SKM-1 treated with dmso at 0.1 percent for 144 hours (cell line): ENCODE results near the gene ARHGAP40.
A peak's percentile ranks its signal among the peaks of the same experiment; 100 is the strongest.

Source experiments
- DNase-seq: peaks from one replicate; lab custom pipeline; 2025; ENCODE audit not compliant: unreplicated experiment; lab: John Stamatoyannopoulos, UW

Gene ARHGAP40

GRCh38 chr20:38649275-38649891 lies 47.8 kb downstream of the ARHGAP40 start:
- DNase-seq = peak; percentile 15

GRCh38 chr20:38650010-38650409 lies 48.4 kb downstream of the ARHGAP40 start:
- DNase-seq = no peak

- DNase-seq = no peak
Observed at GRCh38 chr20:38651154-38651553, 49.5 kb downstream of the ARHGAP40 start.

- DNase-seq = no peak
Observed at GRCh38 chr20:38651562-38651961, 50.0 kb downstream of the ARHGAP40 start.

- DNase-seq = no peak
Observed at GRCh38 chr20:38652995-38653394, 51.4 kb downstream of the ARHGAP40 start.

GRCh38 chr20:38657390-38657789 lies 55.8 kb downstream of the ARHGAP40 start:
- no peak for DNase-seq

- no peak for DNase-seq
Observed at GRCh38 chr20:38658879-38659596, 57.4 kb downstream of the ARHGAP40 start.

GRCh38 chr20:38659597-38659880 lies 57.9 kb downstream of the ARHGAP40 start:
- DNase-seq = no peak

GRCh38 chr20:38660429-38660828 lies 58.8 kb downstream of the ARHGAP40 start:
- no peak for DNase-seq

GRCh38 chr20:38663660-38664059 lies 62.1 kb downstream of the ARHGAP40 start:
- no peak for DNase-seq

- DNase-seq = no peak
Observed at GRCh38 chr20:38664284-38664683, 62.7 kb downstream of the ARHGAP40 start.

GRCh38 chr20:38665094-38665493 lies 63.5 kb downstream of the ARHGAP40 start:
- no peak for DNase-seq

GRCh38 chr20:38665506-38666285 lies 64.1 kb downstream of the ARHGAP40 start:
- no peak for DNase-seq

- DNase-seq = no peak
Observed at GRCh38 chr20:38667417-38667956, 65.9 kb downstream of the ARHGAP40 start.

GRCh38 chr20:38669688-38670087 lies 68.1 kb downstream of the ARHGAP40 start:
- DNase-seq = no peak

GRCh38 chr20:38670786-38671185 lies 69.2 kb downstream of the ARHGAP40 start:
- no peak for DNase-seq

GRCh38 chr20:38671186-38671585 lies 69.6 kb downstream of the ARHGAP40 start:
- no peak for DNase-seq

GRCh38 chr20:38671701-38672292 lies 70.2 kb downstream of the ARHGAP40 start:
- no peak for DNase-seq

- no peak for DNase-seq
Observed at GRCh38 chr20:38672504-38672903, 70.9 kb downstream of the ARHGAP40 start.

- DNase-seq = no peak
Observed at GRCh38 chr20:38673261-38673660, 71.7 kb downstream of the ARHGAP40 start.

- no peak for DNase-seq
Observed at GRCh38 chr20:38673725-38674091, 72.1 kb downstream of the ARHGAP40 start.
